ENCODE measurements around the gene FAM180A. TPM values are rescaled to one million over a fixed set of nuclear protein-coding genes. Genes with fewer than 3 reads are reported as not detected.

The FAM180A gene
- total RNA-seq, 2 experiments from 2014 or later = not detected

- H3K4me3 ChIP-seq (ENCODE audit: low read depth, low read length, poor library complexity, severe bottlenecking) = no peak overlapping the region
- POLR2A ChIA-PET = no interaction called here
- no peak overlapping the region for H2AFZ ChIP-seq (ENCODE audit: low read length)
- no peak for TF ChIP-seq EZH2phosphoT487 (IDR thresholded peaks at IDR 0.05; ENCODE audit: borderline replicate concordance, low read depth, low read length)
- no peak for TF ChIP-seq CTCF (conservative IDR thresholded peaks at IDR 0.05; ENCODE audit: low read length)
- intact Hi-C loops (cut with micrococcal nuclease; ENCODE audit: unreplicated experiment) = no loop called here
- no peaks in the 10 kb centered on the region for H3K9me3 ChIP-seq (ENCODE audit: low read length)
- no peaks in the 10 kb centered on the region for H3K4me1 ChIP-seq (ENCODE audit: insufficient read depth, low read length, poor library complexity, severe bottlenecking)
- no peak overlapping the region for H3K27ac ChIP-seq (ENCODE audit: low read depth, low read length, poor library complexity, severe bottlenecking)
- no peaks in the 10 kb centered on the region for H3K79me2 ChIP-seq (ENCODE audit: insufficient read depth, low read depth, low read length)
- H3K4me2 ChIP-seq (ENCODE audit: low read length) = no peak overlapping the region
- CTCF ChIA-PET (ENCODE audit: unreplicated experiment) = no interaction called here
- no peaks in the 10 kb centered on the region for H3K9me2 ChIP-seq (ENCODE audit: insufficient read depth, low read length)
- no peaks in the 10 kb centered on the region for H4K20me1 ChIP-seq (ENCODE audit: insufficient read depth, low read length)
- no peak for DNase-seq (ENCODE audit: low spot score)
- BruUV-seq (replicated peaks) = no TSS peak
- H3K36me3 ChIP-seq (ENCODE audit: insufficient read depth, low read length) = no peaks in the 10 kb centered on the region
Measured at GRCh38 chr7:135763261-135763660, 14.6 kb upstream of the FAM180A start.

GRCh38 chr7:135761751-135762488, 13.3 kb upstream of the FAM180A start:
- intact Hi-C loops (cut with micrococcal nuclease; ENCODE audit: unreplicated experiment) = no loop called here
- no peaks in the 10 kb centered on the region for H3K9me2 ChIP-seq (ENCODE audit: insufficient read depth, low read length)
- H3K9me3 ChIP-seq (ENCODE audit: low read length) = no peaks in the 10 kb centered on the region
- TF ChIP-seq EZH2phosphoT487 (IDR thresholded peaks at IDR 0.05; ENCODE audit: borderline replicate concordance, low read depth, low read length) (no peak), CTCF (conservative IDR thresholded peaks at IDR 0.05; ENCODE audit: low read length) (no peak)
- no TSS peak for BruUV-seq (replicated peaks)
- no peak overlapping the region for H2AFZ ChIP-seq (ENCODE audit: low read length)
- no peaks in the 10 kb centered on the region for H3K79me2 ChIP-seq (ENCODE audit: insufficient read depth, low read depth, low read length)
- no peak overlapping the region for H3K4me3 ChIP-seq (ENCODE audit: low read depth, low read length, poor library complexity, severe bottlenecking)
- POLR2A ChIA-PET = interaction anchor here (0.6 to 0.7 kb wide), 2 partner anchors 16 to 98 kb away, joined by 3 read pairs; no protein-coding TSS in a partner anchor
- H3K4me1 ChIP-seq (ENCODE audit: insufficient read depth, low read length, poor library complexity, severe bottlenecking) = no peaks in the 10 kb centered on the region
- H3K27ac ChIP-seq (ENCODE audit: low read depth, low read length, poor library complexity, severe bottlenecking) = no peak overlapping the region
- H3K4me2 ChIP-seq (ENCODE audit: low read length) = no peak overlapping the region
- CTCF ChIA-PET (ENCODE audit: unreplicated experiment) = no interaction called here
- H3K36me3 ChIP-seq (ENCODE audit: insufficient read depth, low read length) = no peaks in the 10 kb centered on the region
- no peak for DNase-seq (ENCODE audit: low spot score)
- H4K20me1 ChIP-seq (ENCODE audit: insufficient read depth, low read length) = no peaks in the 10 kb centered on the region

GRCh38 chr7:135759532-135759931, 10.9 kb upstream of the FAM180A start:
- H3K9me2 ChIP-seq (ENCODE audit: insufficient read depth, low read length) = no peaks in the 10 kb centered on the region
- no peak for TF ChIP-seq EZH2phosphoT487 (IDR thresholded peaks at IDR 0.05; ENCODE audit: borderline replicate concordance, low read depth, low read length)
- TF ChIP-seq CTCF (conservative IDR thresholded peaks at IDR 0.05; ENCODE audit: low read length) = no peak
- no peak overlapping the region for H3K4me3 ChIP-seq (ENCODE audit: low read depth, low read length, poor library complexity, severe bottlenecking)
- H3K4me1 ChIP-seq (ENCODE audit: insufficient read depth, low read length, poor library complexity, severe bottlenecking) = no peaks in the 10 kb centered on the region
- H3K79me2 ChIP-seq (ENCODE audit: insufficient read depth, low read depth, low read length) = no peaks in the 10 kb centered on the region
- ChIA-PET POLR2A (interaction anchor here (0.6 kb wide), 1 partner anchor 143 kb away, joined by 4 read pairs; no protein-coding TSS in a partner anchor), CTCF (ENCODE audit: unreplicated experiment) (no interaction called here)
- H3K9me3 ChIP-seq (ENCODE audit: low read length) = no peaks in the 10 kb centered on the region
- H3K27ac ChIP-seq (ENCODE audit: low read depth, low read length, poor library complexity, severe bottlenecking) = no peak overlapping the region
- intact Hi-C loops (cut with micrococcal nuclease; ENCODE audit: unreplicated experiment) = no loop called here
- no peak overlapping the region for H2AFZ ChIP-seq (ENCODE audit: low read length)
- no peak for DNase-seq (ENCODE audit: low spot score)
- BruUV-seq (replicated peaks) = no TSS peak
- no peaks in the 10 kb centered on the region for H4K20me1 ChIP-seq (ENCODE audit: insufficient read depth, low read length)
- H3K4me2 ChIP-seq (ENCODE audit: low read length) = no peak overlapping the region
- H3K36me3 ChIP-seq (ENCODE audit: insufficient read depth, low read length) = no peaks in the 10 kb centered on the region
